WTC11 (cell line): ENCODE measurements around the gene GSTA4. TPM values are rescaled to one million over a fixed set of nuclear protein-coding genes. Genes with fewer than 3 reads are reported as not detected.

Source experiments
- ATAC-seq: fragments of 200-7000 bp; cut with Tn5 transposase; 2 replicates; pipeline ENCODE4 v1.10.0; 2021; ENCODE audit warnings: mild to moderate bottlenecking, moderate library complexity
- CTCF ChIA-PET: fragments of 300-600 bp; sonication (Branson Sonifier 250); formaldehyde crosslinking; loops from one replicate; lab custom pipeline; 2021; ENCODE audit warnings: antibody characterized with exemption; lab: Charles Lee
- POLR2A ChIA-PET: fragments of 350-600 bp; sonication (Branson Sonifier 250); formaldehyde crosslinking; loops from one replicate; lab custom pipeline; 2021; ENCODE audit warnings: antibody characterized with exemption; lab: Charles Lee
- DNase-seq: peaks from one replicate; pipeline ENCODE4 v3.0.0; 2021; ENCODE audit warnings: low spot score
- H3K27ac Mint-ChIP-seq: 2 replicates; pipeline ENCODE4 v1.8.0; 2021; ENCODE audit warnings: mixed read lengths
- H3K27me3 Mint-ChIP-seq: 2 replicates; pipeline ENCODE4 v1.8.0; 2021; ENCODE audit warnings: low read depth, mild to moderate bottlenecking, moderate library complexity, mixed read lengths
- H3K36me3 Mint-ChIP-seq: 2 replicates; pipeline ENCODE4 v1.8.0; 2021; ENCODE audit warnings: mixed read lengths
- H3K4me1 Mint-ChIP-seq: 2 replicates; pipeline ENCODE4 v1.8.0; 2022; ENCODE audit warnings: mixed read lengths
- H3K4me3 Mint-ChIP-seq: 2 replicates; pipeline ENCODE4 v1.8.0; 2021; ENCODE audit warnings: mild to moderate bottlenecking, moderate library complexity, mixed read lengths
- H3K9me3 Mint-ChIP-seq: 2 replicates; pipeline ENCODE4 v1.8.0; 2021; ENCODE audit warnings: mixed read lengths
- CREB1 ChIP-seq: sonication (generic); formaldehyde crosslinking; IDR thresholded peaks from 2 replicates; pipeline ENCODE4 v1.8.0; 2023; ENCODE audit warnings: mild to moderate bottlenecking, missing genetic modification reagents
- ELF4 ChIP-seq: sonication (generic); formaldehyde crosslinking; IDR thresholded peaks from 2 replicates; pipeline ENCODE4 v1.8.1; 2022; ENCODE audit warnings: low read depth, mild to moderate bottlenecking, moderate library complexity, missing genetic modification reagents
- ESRRA ChIP-seq: sonication (generic); formaldehyde crosslinking; IDR thresholded peaks from 2 replicates; pipeline ENCODE4 v1.8.1; 2022; ENCODE audit warnings: mild to moderate bottlenecking, missing genetic modification reagents, borderline replicate concordance
- GABPB1 ChIP-seq: sonication (generic); formaldehyde crosslinking; IDR thresholded peaks from 2 replicates; pipeline ENCODE4 v1.8.1; 2023; ENCODE audit warnings: mild to moderate bottlenecking, missing genetic modification reagents
- IRF2 ChIP-seq: sonication (generic); formaldehyde crosslinking; IDR thresholded peaks from 2 replicates; pipeline ENCODE4 v1.8.0; 2022; ENCODE audit warnings: low read depth, missing genetic modification reagents, borderline replicate concordance
- JAZF1 ChIP-seq: fragments of 250-450 bp; sonication (Bioruptor Pico); IDR thresholded peaks from 2 replicates; pipeline ENCODE4 v1.9.0; 2021; ENCODE audit warnings: moderate library complexity, mild to moderate bottlenecking, inconsistent platforms
- JUN ChIP-seq: sonication (generic); formaldehyde crosslinking; IDR thresholded peaks from 2 replicates; pipeline ENCODE4 v1.8.0; 2023; ENCODE audit warnings: mild to moderate bottlenecking, missing genetic modification reagents
- NR2C2 ChIP-seq: sonication (generic); formaldehyde crosslinking; IDR thresholded peaks from 2 replicates; pipeline ENCODE4 v1.8.0; 2022; ENCODE audit warnings: mild to moderate bottlenecking, missing genetic modification reagents
- OVOL2 ChIP-seq: fragments of 250-450 bp; sonication (Bioruptor Pico); IDR thresholded peaks from 2 replicates; pipeline ENCODE4 v1.9.0; 2021; ENCODE audit warnings: mild to moderate bottlenecking, borderline replicate concordance
- SMAD4 ChIP-seq: sonication (generic); formaldehyde crosslinking; IDR thresholded peaks from 2 replicates; pipeline ENCODE4 v1.8.0; 2022; ENCODE audit warnings: mild to moderate bottlenecking, missing genetic modification reagents
- TEAD4 ChIP-seq: sonication (generic); formaldehyde crosslinking; IDR thresholded peaks from 2 replicates; pipeline ENCODE4 v1.8.0; 2022; ENCODE audit warnings: mild to moderate bottlenecking, missing genetic modification reagents
- TP53 ChIP-seq: sonication (generic); formaldehyde crosslinking; IDR thresholded peaks from 2 replicates; pipeline ENCODE4 v1.8.1; 2023; ENCODE audit warnings: mild to moderate bottlenecking, missing genetic modification reagents
- ZNF263 ChIP-seq: sonication (generic); formaldehyde crosslinking; IDR thresholded peaks from 2 replicates; pipeline ENCODE4 v1.8.1; 2022; ENCODE audit warnings: low read depth, mild to moderate bottlenecking, moderate library complexity, missing genetic modification reagents
- ZNF317 ChIP-seq: sonication (generic); formaldehyde crosslinking; IDR thresholded peaks from 2 replicates; pipeline ENCODE4 v1.8.1; 2023; ENCODE audit warnings: low read depth, mild to moderate bottlenecking, moderate library complexity, missing genetic modification reagents, borderline replicate concordance
- ZNF396 ChIP-seq: fragments of 250-450 bp; sonication (Bioruptor Pico); IDR thresholded peaks from 2 replicates; pipeline ENCODE4 v1.8.0; 2021; ENCODE audit warnings: mild to moderate bottlenecking, moderate library complexity, borderline replicate concordance
- ZNF416 ChIP-seq: fragments of 250-450 bp; sonication (Bioruptor Pico); IDR thresholded peaks from 2 replicates; pipeline ENCODE4 v1.9.0; 2021; ENCODE audit warnings: mild to moderate bottlenecking, inconsistent platforms
- total RNA-seq: library from RNA; stranded (reverse); gene quantifications from 3 replicates; pipeline ENCODE4 v1.2.3, GENCODE V29; 2021
- TF ChIP-seq, protein P1 (sequence below): sonication (generic); formaldehyde crosslinking; IDR thresholded peaks from 2 replicates; pipeline ENCODE4 v1.8.1; 2022; ENCODE audit warnings: missing genetic modification reagents, borderline replicate concordance
- TF ChIP-seq, protein P2 (sequence below): sonication (generic); formaldehyde crosslinking; IDR thresholded peaks from 2 replicates; pipeline ENCODE4 v1.8.0; 2022; ENCODE audit warnings: missing genetic modification reagents
- TF ChIP-seq, protein P3 (sequence below): fragments of 250-450 bp; sonication (Bioruptor Pico); IDR thresholded peaks from 2 replicates; pipeline ENCODE4 v1.9.0; 2021; ENCODE audit warnings: moderate library complexity, mild to moderate bottlenecking, inconsistent platforms, borderline replicate concordance
- TF ChIP-seq, protein P4 (sequence below): sonication (generic); formaldehyde crosslinking; IDR thresholded peaks from 2 replicates; pipeline ENCODE4 v1.8.0; 2022; ENCODE audit warnings: mild to moderate bottlenecking, missing genetic modification reagents
- TF ChIP-seq, protein P5 (sequence below): sonication (generic); formaldehyde crosslinking; IDR thresholded peaks from 2 replicates; pipeline ENCODE4 v1.8.0; 2022; ENCODE audit warnings: mild to moderate bottlenecking, missing genetic modification reagents
- TF ChIP-seq, protein P6 (sequence below): sonication (generic); formaldehyde crosslinking; IDR thresholded peaks from 2 replicates; pipeline ENCODE4 v1.8.0; 2022; ENCODE audit warnings: mild to moderate bottlenecking, missing genetic modification reagents
- TF ChIP-seq, protein P7 (sequence below): fragments of 200-600 bp; IDR thresholded peaks from 2 replicates; pipeline ENCODE4 v1.8.0; 2022; ENCODE audit warnings: antibody characterized with exemption

GSTA4 gene
- total RNA-seq, 1 experiment from 2014 or later = 12.6 TPM

DNA sequence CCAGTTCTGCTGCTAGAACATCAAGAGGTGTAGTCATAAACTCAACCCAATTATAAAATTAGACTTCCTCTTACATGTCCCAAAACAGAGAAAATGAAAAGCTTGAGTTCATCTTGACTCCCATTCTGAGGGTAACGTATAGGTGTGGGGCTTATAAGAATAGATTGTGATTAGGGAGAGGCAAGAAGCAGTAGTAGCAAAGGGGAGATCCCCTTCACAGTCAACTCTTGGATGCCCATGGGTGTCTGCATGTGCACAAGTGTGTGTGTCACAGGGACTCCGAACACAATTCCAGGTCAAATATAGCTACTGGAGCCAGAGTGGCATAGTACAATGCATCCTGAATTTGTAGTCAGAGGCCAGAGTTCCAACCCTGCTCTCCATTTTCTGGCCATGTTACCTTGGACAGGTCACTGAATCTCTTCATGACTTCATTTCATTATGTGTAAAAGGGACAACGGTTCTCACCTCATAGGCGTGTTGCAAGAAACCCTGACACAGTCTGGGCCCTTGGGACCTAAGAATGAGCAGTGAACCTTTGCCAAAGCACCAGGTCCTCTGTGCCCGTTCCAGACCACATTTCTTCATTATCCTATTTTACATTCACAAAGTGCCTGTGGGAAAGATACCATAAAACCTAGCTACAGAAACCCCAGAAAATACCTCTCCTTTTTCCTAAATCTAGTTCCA lies 11.8 kb downstream of the GSTA4 start:
- DNase-seq = no peak
- CTCF ChIA-PET = interaction anchor here (1.1 kb wide), 1 partner anchor 101 kb away, joined by 3 read pairs; no protein-coding TSS in a partner anchor
- POLR2A ChIA-PET = interaction anchor here (0.5 kb wide), 1 partner anchor 479 kb away, joined by 3 read pairs; no protein-coding TSS in a partner anchor
- no peak for ATAC-seq
- Mint-ChIP-seq H3K4me3 (no peak overlapping the region), H3K9me3 (no peaks in the 10 kb centered on the region), H3K27ac (no peak overlapping the region), H3K36me3 (peaks cover 25% of the 10 kb centered on the region), H3K4me1 (peaks cover 6% of the 10 kb centered on the region), H3K27me3 (no peaks in the 10 kb centered on the region)
- no peak for TF ChIP-seq JAZF1 (CRISPR knock-in tag)
- TF ChIP-seq, protein P1, sequence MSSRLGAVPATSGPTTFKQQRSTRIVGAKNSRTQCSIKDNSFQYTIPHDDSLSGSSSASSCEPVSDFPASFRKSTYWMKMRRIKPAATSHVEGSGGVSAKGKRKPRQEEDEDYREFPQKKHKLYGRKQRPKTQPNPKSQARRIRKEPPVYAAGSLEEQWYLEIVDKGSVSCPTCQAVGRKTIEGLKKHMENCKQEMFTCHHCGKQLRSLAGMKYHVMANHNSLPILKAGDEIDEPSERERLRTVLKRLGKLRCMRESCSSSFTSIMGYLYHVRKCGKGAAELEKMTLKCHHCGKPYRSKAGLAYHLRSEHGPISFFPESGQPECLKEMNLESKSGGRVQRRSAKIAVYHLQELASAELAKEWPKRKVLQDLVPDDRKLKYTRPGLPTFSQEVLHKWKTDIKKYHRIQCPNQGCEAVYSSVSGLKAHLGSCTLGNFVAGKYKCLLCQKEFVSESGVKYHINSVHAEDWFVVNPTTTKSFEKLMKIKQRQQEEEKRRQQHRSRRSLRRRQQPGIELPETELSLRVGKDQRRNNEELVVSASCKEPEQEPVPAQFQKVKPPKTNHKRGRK (CRISPR knock-in tag) = no peak
- no peak for TF ChIP-seq ZNF396 (CRISPR knock-in tag)
- TF ChIP-seq ZNF317 (CRISPR knock-in tag) = no peak
- TF ChIP-seq, protein P2, sequence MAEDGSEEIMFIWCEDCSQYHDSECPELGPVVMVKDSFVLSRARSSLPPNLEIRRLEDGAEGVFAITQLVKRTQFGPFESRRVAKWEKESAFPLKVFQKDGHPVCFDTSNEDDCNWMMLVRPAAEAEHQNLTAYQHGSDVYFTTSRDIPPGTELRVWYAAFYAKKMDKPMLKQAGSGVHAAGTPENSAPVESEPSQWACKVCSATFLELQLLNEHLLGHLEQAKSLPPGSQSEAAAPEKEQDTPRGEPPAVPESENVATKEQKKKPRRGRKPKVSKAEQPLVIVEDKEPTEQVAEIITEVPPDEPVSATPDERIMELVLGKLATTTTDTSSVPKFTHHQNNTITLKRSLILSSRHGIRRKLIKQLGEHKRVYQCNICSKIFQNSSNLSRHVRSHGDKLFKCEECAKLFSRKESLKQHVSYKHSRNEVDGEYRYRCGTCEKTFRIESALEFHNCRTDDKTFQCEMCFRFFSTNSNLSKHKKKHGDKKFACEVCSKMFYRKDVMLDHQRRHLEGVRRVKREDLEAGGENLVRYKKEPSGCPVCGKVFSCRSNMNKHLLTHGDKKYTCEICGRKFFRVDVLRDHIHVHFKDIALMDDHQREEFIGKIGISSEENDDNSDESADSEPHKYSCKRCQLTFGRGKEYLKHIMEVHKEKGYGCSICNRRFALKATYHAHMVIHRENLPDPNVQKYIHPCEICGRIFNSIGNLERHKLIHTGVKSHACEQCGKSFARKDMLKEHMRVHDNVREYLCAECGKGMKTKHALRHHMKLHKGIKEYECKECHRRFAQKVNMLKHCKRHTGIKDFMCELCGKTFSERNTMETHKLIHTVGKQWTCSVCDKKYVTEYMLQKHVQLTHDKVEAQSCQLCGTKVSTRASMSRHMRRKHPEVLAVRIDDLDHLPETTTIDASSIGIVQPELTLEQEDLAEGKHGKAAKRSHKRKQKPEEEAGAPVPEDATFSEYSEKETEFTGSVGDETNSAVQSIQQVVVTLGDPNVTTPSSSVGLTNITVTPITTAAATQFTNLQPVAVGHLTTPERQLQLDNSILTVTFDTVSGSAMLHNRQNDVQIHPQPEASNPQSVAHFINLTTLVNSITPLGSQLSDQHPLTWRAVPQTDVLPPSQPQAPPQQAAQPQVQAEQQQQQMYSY = no peak
- TF ChIP-seq GABPB1 (CRISPR knock-in tag) = no peak
- no peak for TF ChIP-seq NR2C2
- TF ChIP-seq ELF4 = no peak
- no peak for TF ChIP-seq CREB1
- no peak for TF ChIP-seq SMAD4
- no peak for TF ChIP-seq IRF2 (CRISPR knock-in tag)
- TF ChIP-seq, protein P3, sequence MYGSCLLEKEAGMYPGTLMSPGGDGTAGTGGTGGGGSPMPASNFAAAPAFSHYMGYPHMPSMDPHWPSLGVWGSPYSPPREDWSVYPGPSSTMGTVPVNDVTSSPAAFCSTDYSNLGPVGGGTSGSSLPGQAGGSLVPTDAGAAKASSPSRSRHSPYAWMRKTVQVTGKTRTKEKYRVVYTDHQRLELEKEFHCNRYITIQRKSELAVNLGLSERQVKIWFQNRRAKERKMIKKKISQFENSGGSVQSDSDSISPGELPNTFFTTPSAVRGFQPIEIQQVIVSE = no peak
- TF ChIP-seq, protein P4, sequence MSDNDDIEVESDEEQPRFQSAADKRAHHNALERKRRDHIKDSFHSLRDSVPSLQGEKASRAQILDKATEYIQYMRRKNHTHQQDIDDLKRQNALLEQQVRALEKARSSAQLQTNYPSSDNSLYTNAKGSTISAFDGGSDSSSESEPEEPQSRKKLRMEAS (CRISPR knock-in tag) = no peak
- no peak for TF ChIP-seq TP53 (CRISPR knock-in tag)
- TF ChIP-seq TEAD4 (CRISPR knock-in tag) = no peak
- no peak for TF ChIP-seq JUN
- TF ChIP-seq OVOL2 (CRISPR knock-in tag) = no peak
- TF ChIP-seq, protein P5, sequence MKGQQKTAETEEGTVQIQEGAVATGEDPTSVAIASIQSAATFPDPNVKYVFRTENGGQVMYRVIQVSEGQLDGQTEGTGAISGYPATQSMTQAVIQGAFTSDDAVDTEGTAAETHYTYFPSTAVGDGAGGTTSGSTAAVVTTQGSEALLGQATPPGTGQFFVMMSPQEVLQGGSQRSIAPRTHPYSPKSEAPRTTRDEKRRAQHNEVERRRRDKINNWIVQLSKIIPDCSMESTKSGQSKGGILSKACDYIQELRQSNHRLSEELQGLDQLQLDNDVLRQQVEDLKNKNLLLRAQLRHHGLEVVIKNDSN = no peak

DNA sequence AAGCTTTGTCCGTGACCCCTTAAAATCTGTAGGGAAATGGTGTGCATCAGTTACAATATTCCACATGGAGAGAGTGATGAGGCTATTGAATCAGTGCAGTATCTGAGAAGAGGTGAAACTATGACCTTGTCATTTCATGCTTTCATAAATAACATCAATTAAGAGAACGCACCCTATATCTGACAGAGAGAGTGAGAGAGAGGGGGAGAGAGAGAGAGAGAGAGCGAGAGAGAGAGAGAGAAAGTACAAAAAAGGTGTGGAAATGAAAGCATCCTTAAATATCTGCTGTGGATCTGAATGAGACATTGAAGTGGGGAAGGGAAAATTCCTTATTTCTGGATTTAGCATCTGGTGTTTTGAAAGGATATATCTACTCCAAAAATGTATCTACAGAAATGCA lies 12.4 kb downstream of the GSTA4 start:
- no peak for ATAC-seq
- DNase-seq = no peak

More for the DNA sequence above, 12.4 kb downstream of the GSTA4 start:
- TF ChIP-seq, protein P6, sequence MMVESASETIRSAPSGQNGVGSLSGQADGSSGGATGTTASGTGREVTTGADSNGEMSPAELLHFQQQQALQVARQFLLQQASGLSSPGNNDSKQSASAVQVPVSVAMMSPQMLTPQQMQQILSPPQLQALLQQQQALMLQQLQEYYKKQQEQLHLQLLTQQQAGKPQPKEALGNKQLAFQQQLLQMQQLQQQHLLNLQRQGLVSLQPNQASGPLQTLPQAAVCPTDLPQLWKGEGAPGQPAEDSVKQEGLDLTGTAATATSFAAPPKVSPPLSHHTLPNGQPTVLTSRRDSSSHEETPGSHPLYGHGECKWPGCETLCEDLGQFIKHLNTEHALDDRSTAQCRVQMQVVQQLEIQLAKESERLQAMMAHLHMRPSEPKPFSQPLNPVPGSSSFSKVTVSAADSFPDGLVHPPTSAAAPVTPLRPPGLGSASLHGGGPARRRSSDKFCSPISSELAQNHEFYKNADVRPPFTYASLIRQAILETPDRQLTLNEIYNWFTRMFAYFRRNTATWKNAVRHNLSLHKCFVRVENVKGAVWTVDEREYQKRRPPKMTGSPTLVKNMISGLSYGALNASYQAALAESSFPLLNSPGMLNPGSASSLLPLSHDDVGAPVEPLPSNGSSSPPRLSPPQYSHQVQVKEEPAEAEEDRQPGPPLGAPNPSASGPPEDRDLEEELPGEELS (CRISPR knock-in tag) = no peak
- TF ChIP-seq OVOL2 (CRISPR knock-in tag) (no peak), ESRRA (CRISPR knock-in tag) (no peak), SMAD4 (no peak), ZNF416 (CRISPR knock-in tag) (no peak), ZNF263 (no peak)
- TF ChIP-seq, protein P7, sequence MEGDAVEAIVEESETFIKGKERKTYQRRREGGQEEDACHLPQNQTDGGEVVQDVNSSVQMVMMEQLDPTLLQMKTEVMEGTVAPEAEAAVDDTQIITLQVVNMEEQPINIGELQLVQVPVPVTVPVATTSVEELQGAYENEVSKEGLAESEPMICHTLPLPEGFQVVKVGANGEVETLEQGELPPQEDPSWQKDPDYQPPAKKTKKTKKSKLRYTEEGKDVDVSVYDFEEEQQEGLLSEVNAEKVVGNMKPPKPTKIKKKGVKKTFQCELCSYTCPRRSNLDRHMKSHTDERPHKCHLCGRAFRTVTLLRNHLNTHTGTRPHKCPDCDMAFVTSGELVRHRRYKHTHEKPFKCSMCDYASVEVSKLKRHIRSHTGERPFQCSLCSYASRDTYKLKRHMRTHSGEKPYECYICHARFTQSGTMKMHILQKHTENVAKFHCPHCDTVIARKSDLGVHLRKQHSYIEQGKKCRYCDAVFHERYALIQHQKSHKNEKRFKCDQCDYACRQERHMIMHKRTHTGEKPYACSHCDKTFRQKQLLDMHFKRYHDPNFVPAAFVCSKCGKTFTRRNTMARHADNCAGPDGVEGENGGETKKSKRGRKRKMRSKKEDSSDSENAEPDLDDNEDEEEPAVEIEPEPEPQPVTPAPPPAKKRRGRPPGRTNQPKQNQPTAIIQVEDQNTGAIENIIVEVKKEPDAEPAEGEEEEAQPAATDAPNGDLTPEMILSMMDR = no peak
- TF ChIP-seq, protein P4 (CRISPR knock-in tag) = no peak
- Mint-ChIP-seq H3K4me3 (no peak overlapping the region), H3K36me3 (peaks cover 25% of the 10 kb centered on the region), H3K9me3 (no peaks in the 10 kb centered on the region), H3K27me3 (no peaks in the 10 kb centered on the region), H3K4me1 (peaks cover 6% of the 10 kb centered on the region), H3K27ac (no peak overlapping the region)
- CTCF ChIA-PET = no interaction called here
- POLR2A ChIA-PET = interaction anchor here (0.5 kb wide), 1 partner anchor 479 kb away, joined by 3 read pairs; no protein-coding TSS in a partner anchor
